Islet precursor cell (in vitro differentiated cells): Measurements from ENCODE around the gene ZFP14.
"Not testable (repeated sequence)": the region's sequence is repeated elsewhere in the genome, so short reads cannot be mapped to it uniquely, and the experiment has no call there.

Experiments used
- DNase-seq: peaks from one replicate; pipeline ENCODE4 v3.0.0-alpha.2; 2018

The ZFP14 gene

GRCh38 chr19:36330216-36330615 is 48.8 kb downstream of the ZFP14 start:
- DNase-seq, result no peak

GRCh38 chr19:36329534-36329933 is 49.5 kb downstream of the ZFP14 start:
- DNase-seq, result not testable (repeated sequence)

- DNase-seq, result not testable (repeated sequence)
Measured at GRCh38 chr19:36326649-36327048, 52.4 kb downstream of the ZFP14 start.

DNA sequence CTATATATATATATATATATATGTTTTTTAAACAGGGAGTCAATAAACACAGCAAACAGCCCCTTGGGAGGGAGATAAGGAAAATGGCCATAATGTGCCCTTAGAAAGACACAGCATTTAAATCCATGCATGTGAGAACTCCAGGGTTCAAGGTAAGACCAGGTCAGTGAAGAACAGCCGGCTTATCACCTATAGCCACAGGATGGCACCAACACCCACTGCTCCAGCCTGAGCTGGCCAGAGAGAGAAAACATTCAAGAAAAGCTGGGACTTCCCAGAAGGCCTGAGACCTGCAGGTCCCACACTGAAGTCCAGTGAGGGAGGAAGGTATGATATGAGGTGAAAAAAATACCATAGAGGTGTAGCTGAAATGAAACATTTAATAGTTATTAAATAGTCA is 63.8 kb downstream of the ZFP14 start:
- not testable (repeated sequence) for DNase-seq

GRCh38 chr19:36314053-36314452 is 64.9 kb downstream of the ZFP14 start:
- DNase-seq, result not testable (repeated sequence)

DNA sequence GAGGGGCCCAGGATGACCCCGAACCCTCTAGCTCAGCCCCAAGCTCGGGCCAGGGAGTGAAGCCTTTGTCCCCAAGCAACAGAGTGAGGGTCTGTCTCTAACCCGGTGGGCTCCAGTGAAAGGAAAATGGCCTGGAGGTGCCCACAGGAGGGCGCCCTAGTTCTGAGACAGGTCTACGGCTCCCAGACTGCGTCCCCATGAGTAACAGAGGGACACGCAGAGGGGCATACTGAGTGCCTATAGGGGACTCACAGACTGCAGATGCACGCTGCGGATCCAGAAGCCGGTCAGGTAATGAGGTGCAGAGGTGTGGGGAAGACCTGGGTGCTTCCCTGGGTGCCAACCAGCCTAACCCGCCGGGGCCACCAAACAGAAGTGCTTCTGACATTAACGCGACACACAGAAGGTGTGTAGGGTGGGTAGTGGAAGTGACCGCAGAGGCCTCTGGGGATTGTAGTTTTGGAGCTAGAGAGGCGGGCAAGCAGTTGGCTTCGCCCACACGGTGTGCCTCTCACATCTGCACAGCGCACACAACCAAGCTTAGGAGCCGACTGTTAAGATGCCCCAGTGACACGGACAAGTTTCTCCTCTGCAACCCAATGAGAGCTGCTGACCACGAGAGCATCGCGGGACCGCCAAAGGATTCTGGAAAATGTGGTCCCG is 67.8 kb downstream of the ZFP14 start:
- DNase-seq, result not testable (repeated sequence)

GRCh38 chr19:36310416-36310990 is 68.5 kb downstream of the ZFP14 start:
- DNase-seq, result not testable (repeated sequence)

- not testable (repeated sequence) for DNase-seq
Measured at GRCh38 chr19:36309759-36310158, 69.2 kb downstream of the ZFP14 start.

DNA sequence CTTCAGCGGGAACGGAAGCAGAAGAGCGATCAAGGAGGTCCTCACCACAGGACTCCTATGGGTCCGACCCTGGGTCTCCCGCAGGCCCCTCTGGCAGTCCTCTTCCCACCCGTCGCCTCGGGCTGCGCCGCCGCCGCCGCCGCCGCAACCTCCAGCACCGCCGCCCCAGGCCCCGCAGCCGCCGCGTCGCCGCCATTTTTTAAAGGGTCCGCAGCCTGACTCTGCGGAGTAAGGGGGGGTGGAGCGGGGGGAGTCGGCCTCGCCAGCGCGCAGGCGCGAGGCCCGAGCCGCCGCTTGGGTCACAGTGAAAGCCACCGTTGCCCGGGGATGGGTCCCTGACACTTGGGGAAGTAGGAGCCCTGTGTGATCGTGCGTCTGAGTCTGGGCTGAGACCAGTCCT is 69.7 kb downstream of the ZFP14 start:
- DNase-seq, result not testable (repeated sequence)

- DNase-seq, result not testable (repeated sequence)
Measured at GRCh38 chr19:36292317-36292716, 86.7 kb downstream of the ZFP14 start.
